GM18511 (cell line): ENCODE data around the gene VANGL2.
"Not testable (repeated sequence)": the region's sequence is repeated elsewhere in the genome, so short reads cannot be mapped to it uniquely, and the experiment has no call there.

Source experiments
- ATAC-seq: cut with Tn5 transposase; IDR thresholded peaks from one replicate; pipeline ENCODE4 v1.9.1; 2021; ENCODE audit warnings: mild to moderate bottlenecking, moderate library complexity; ENCODE audit not compliant: unreplicated experiment

Gene VANGL2

GRCh38 chr1:160369087-160369486 is 31.3 kb upstream of the VANGL2 start:
- no peak for ATAC-seq

- no peak for ATAC-seq
Observed at GRCh38 chr1:160370561-160371345, 29.6 kb upstream of the VANGL2 start.

- no peak for ATAC-seq
Observed at GRCh38 chr1:160371346-160371631, 29.1 kb upstream of the VANGL2 start.

- ATAC-seq, result no peak
Observed at GRCh38 chr1:160371756-160372155, 28.6 kb upstream of the VANGL2 start.

GRCh38 chr1:160373696-160374095 is 26.7 kb upstream of the VANGL2 start:
- no peak for ATAC-seq

GRCh38 chr1:160374306-160375110 is 25.9 kb upstream of the VANGL2 start:
- ATAC-seq, result no peak

- peak; percentile 73 for ATAC-seq
Observed at GRCh38 chr1:160375788-160376524, 24.4 kb upstream of the VANGL2 start.

GRCh38 chr1:160376525-160377131 is 23.7 kb upstream of the VANGL2 start:
- peak; percentile 70 for ATAC-seq

GRCh38 chr1:160377585-160378206 is 22.7 kb upstream of the VANGL2 start:
- no peak for ATAC-seq

- ATAC-seq, result not testable (repeated sequence)
Observed at GRCh38 chr1:160384812-160385211, 15.6 kb upstream of the VANGL2 start.

GRCh38 chr1:160388406-160388805 is 12.0 kb upstream of the VANGL2 start:
- ATAC-seq, result not testable (repeated sequence)

- no peak for ATAC-seq
Observed at GRCh38 chr1:160394673-160395072, 5.7 kb upstream of the VANGL2 start.

- ATAC-seq, result no peak
Observed at GRCh38 chr1:160397651-160398050, 2.7 kb upstream of the VANGL2 start.

GRCh38 chr1:160398823-160399222 is 1.5 kb upstream of the VANGL2 start:
- no peak for ATAC-seq

GRCh38 chr1:160399544-160400222 is 681 bp upstream of the VANGL2 start:
- ATAC-seq, result no peak

GRCh38 chr1:160400646-160401486 is 502 bp downstream of the VANGL2 start:
- no peak for ATAC-seq

- ATAC-seq, result no peak
Observed at GRCh38 chr1:160401487-160401805, 1.1 kb downstream of the VANGL2 start.

GRCh38 chr1:160402001-160402795 is 1.8 kb downstream of the VANGL2 start:
- no peak for ATAC-seq

- ATAC-seq, result no peak
Observed at GRCh38 chr1:160403244-160403643, 2.9 kb downstream of the VANGL2 start.
